ENCODE data around the gene DRAXIN.
A peak's percentile ranks its signal among the peaks of the same experiment; 100 is the strongest.

The DRAXIN gene

DNA sequence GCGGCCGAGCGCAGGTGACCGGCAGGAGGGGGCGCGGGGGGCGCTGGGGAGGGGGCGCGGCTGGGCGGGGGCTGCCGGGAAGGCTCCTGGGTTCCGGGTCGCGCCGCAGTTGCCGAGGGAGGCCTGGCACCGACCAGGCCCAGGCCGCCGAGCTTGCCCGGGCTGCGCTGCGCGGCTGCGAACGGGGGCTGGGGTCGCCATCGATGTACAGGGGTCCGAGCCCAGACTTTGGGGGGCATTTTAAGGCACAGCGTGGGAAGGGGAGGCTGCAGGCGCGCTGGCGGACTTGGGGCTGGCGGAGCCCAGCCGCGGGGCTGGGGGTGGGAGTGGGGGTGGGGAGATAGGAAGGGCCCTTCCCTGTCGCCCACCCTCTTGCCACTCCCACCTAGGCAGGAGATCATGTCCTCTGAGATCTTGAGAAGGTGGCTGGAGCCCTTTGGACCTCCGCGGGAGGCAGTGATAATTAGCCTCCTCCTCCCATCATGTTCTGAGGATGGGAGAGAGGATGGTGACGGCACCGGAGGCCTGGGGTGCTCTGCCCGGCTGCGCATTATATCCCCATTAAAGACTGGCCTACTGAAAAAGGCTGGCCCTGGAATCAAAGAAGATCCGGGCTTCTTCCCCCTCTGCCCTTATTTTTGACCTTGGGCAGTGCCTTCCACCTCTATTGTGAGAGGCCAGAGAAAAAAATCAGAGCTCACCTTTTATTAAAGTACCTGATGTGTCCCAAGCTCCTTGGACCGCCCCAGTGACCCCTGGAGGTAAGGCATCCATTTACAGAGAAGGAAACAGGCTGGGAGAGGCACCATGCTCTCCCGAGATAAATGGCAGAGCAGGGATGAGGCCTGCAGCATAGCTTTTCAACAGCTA, 36.3 kb upstream of the DRAXIN start:
- DNase-seq (ENCODE audit: low spot score): no peak
- in situ Hi-C loops (cut with MboI; ENCODE audit: low sequenced_read_pairs, unreplicated experiment): loop anchor here (10.0 kb wide), 1 partner anchor 60 kb away; no protein-coding TSS in a partner anchor
- TF ChIP-seq CTCF (IDR thresholded peaks at IDR 0.05; ENCODE audit: borderline replicate concordance, control extremely low read depth, extremely low read depth, insufficient read depth, missing control alignments): no peak

- in situ Hi-C loops (cut with MboI; ENCODE audit: low sequenced_read_pairs, unreplicated experiment): loop anchor here (10.0 kb wide), 1 partner anchor 57 kb away; no protein-coding TSS in a partner anchor
- TF ChIP-seq CTCF (IDR thresholded peaks at IDR 0.05; ENCODE audit: borderline replicate concordance, control extremely low read depth, extremely low read depth, insufficient read depth, missing control alignments): no peak
- no peak for DNase-seq (ENCODE audit: low spot score)
Observed at GRCh38 chr1:11657654-11658053, 33.9 kb upstream of the DRAXIN start.

GRCh38 chr1:11658542-11658941, 33.0 kb upstream of the DRAXIN start:
- DNase-seq (ENCODE audit: low spot score): no peak
- in situ Hi-C loops (cut with MboI; ENCODE audit: low sequenced_read_pairs, unreplicated experiment): loop anchor here (10.0 kb wide), 1 partner anchor 56 kb away; no protein-coding TSS in a partner anchor
- no peak for TF ChIP-seq CTCF (IDR thresholded peaks at IDR 0.05; ENCODE audit: borderline replicate concordance, control extremely low read depth, extremely low read depth, insufficient read depth, missing control alignments)

DNA sequence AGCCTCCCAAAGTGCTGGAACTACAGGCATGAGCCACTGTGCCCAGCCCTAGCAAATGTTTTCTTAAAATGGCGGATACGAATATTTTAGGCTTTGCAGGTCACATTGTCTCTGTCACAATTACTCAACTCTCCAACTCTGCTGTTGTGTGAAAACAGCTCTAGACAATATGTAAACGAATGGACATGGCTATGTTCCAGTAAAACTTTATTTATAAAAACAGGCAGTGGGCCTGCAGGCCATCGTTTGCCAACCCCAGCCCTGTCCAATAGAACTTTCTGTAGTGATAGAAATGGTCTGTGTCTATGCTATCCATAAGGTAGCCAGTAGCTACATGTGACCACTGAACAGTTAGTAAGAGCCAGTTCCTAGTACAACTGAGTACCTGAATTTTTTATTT, 31.8 kb upstream of the DRAXIN start:
- in situ Hi-C loops (cut with MboI; ENCODE audit: low sequenced_read_pairs, unreplicated experiment): loop anchor here (10.0 kb wide), 1 partner anchor 55 kb away; no protein-coding TSS in a partner anchor
- no peak for DNase-seq (ENCODE audit: low spot score)
- no peak for TF ChIP-seq CTCF (IDR thresholded peaks at IDR 0.05; ENCODE audit: borderline replicate concordance, control extremely low read depth, extremely low read depth, insufficient read depth, missing control alignments)

- TF ChIP-seq CTCF (IDR thresholded peaks at IDR 0.05; ENCODE audit: borderline replicate concordance, control extremely low read depth, extremely low read depth, insufficient read depth, missing control alignments): no peak
- no peak for DNase-seq (ENCODE audit: low spot score)
- in situ Hi-C loops (cut with MboI; ENCODE audit: low sequenced_read_pairs, unreplicated experiment): no loop called here
Observed at GRCh38 chr1:11661103-11661502, 30.4 kb upstream of the DRAXIN start.

GRCh38 chr1:11664336-11665065, 27.0 kb upstream of the DRAXIN start:
- DNase-seq (ENCODE audit: low spot score): peak; percentile 77
- in situ Hi-C loops (cut with MboI; ENCODE audit: low sequenced_read_pairs, unreplicated experiment): no loop called here
- no peak for TF ChIP-seq CTCF (IDR thresholded peaks at IDR 0.05; ENCODE audit: borderline replicate concordance, control extremely low read depth, extremely low read depth, insufficient read depth, missing control alignments)

All from GM13976 (cell line).